Activated T-helper 1 cell treated with anti-CD3 and anti-CD28 coated beads, Interleukin-2, amount 50 U/mL, for 16 hours (primary cell): ENCODE results near the gene ROPN1L.
"Not testable (repeated sequence)": the region's sequence is repeated elsewhere in the genome, so short reads cannot be mapped to it uniquely, and the experiment has no call there.

ENCODE experiments used
- DNase-seq, 2 donors: peaks; one replicate each; pipeline ENCODE4 v3.0.0-alpha.2; 2020; ENCODE audit warnings: low read depth in 1 of 2, low spot score in 1 of 2

Gene ROPN1L

GRCh38 chr5:10441083-10441991 lies at the start of gene ROPN1L:
Gene ROPN1L, plus strand, starts transcription at chr5:10441879. Its CDS starts 289 bp downstream, at chr5:10442168.
- peak; percentile 52 to 71 for DNase-seq

GRCh38 chr5:10392567-10393328 lies 48.9 kb upstream of the ROPN1L start:
- not testable (repeated sequence) for DNase-seq

GRCh38 chr5:10393491-10393890 lies 48.2 kb upstream of the ROPN1L start:
- DNase-seq: no peak

DNA sequence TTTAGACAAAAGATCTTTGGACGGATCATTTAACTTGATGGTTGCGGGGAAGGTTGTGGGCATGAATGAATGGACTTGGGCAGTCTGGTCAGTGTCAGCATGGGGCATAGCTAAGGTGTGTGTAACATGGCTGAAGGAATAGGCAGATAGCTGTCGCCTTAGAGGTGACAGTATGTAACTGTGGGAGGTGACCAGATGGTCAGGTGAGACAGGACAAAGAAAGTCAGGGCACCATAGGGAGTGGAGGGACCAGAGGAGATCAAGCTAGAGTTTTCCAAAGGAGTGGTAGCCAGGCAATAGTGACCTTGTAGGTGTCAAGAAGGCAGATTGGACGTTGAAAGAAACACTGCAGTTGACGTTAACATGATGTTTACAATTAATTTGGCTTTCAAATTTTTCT lies 45.1 kb upstream of the ROPN1L start:
- no peak for DNase-seq

- no peak for DNase-seq
Observed at GRCh38 chr5:10399839-10400238, 41.8 kb upstream of the ROPN1L start.

GRCh38 chr5:10400411-10400810 lies 41.3 kb upstream of the ROPN1L start:
- no peak for DNase-seq

- DNase-seq: no peak
Observed at GRCh38 chr5:10400831-10401230, 40.8 kb upstream of the ROPN1L start.

GRCh38 chr5:10401498-10401897 lies 40.2 kb upstream of the ROPN1L start:
- no peak for DNase-seq

DNA sequence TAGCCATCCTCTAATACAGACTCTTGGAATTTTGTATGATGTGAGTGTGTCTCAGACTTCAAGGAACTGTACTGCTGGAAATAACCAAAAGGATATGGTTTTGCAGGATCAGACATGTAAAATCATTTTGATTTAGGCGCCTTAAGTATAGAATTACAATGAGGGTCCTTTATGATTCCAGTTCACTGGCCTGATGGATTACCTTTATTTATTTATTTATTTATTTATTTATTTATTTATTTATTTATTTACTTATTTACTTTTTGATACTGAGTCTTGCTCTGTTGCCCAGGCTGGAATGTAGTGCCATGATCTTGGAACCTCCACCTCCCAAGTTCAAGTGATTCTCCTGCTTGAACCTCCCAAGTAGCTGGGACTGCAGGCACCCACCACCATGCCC lies 37.9 kb upstream of the ROPN1L start:
- DNase-seq: no peak

GRCh38 chr5:10406651-10407050 lies 35.0 kb upstream of the ROPN1L start:
- no peak for DNase-seq

DNA sequence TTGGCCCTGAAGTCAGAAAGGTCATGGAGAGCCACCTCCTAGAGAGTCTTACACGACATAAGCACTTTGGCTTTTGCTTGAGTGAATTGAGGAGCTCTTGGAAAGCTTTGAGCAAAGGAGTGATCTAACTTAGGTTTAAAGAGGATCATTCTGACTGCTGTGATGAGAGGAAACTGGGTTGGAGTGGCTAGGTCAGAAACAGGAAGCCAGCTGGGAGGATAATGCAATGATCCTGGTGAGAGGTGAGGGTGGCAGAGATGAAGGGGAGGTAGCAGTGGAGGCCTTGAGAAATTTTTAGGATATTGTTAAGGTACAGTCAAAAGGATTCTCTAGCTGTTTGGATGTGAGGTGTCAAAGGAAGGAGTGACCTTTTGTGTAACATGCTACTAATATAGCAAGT lies 32.2 kb upstream of the ROPN1L start:
- DNase-seq: no peak

DNA sequence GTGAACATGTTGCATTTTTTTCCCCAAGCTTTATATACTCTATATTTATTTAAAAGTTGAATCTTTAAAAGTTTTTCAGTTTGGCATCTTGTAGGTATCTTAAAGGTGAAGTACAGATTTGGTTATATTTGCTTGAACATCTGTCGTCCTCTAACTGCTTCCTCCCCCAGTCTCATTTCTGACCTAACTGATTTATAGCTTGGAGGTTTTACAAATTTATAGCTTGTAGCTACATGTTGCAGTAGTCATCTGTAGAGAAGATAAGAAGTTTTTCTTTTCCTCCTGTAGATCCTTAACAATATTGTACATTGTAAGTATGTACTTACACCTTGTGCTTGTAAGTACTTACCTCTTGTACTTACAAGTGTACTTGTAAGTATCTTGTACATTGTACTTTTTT lies 31.0 kb upstream of the ROPN1L start:
- no peak for DNase-seq

DNA sequence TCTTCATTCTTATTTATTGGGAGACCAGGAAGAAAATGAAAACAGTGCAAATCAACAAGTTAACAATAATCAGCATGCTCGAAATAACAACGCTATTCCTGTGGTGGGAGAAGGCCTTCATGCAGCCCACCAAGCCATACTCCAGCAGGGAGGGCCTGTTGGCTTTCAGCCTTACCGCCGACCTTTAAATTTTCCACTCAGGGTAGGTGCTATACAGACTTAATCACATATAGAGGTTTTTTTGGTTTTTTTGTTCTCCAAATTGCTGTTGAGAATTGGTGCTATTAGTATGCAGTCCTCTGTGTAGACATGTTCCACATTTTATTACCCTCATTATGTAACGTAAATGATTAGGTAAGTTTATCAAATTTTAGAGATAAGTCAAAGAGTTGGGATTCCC lies 30.3 kb upstream of the ROPN1L start:
- no peak for DNase-seq

- no peak for DNase-seq
Observed at GRCh38 chr5:10416868-10417267, 24.8 kb upstream of the ROPN1L start.

GRCh38 chr5:10418654-10419345 lies 22.9 kb upstream of the ROPN1L start:
- DNase-seq: no peak

- no peak for DNase-seq
Observed at GRCh38 chr5:10420468-10420867, 21.2 kb upstream of the ROPN1L start.

DNA sequence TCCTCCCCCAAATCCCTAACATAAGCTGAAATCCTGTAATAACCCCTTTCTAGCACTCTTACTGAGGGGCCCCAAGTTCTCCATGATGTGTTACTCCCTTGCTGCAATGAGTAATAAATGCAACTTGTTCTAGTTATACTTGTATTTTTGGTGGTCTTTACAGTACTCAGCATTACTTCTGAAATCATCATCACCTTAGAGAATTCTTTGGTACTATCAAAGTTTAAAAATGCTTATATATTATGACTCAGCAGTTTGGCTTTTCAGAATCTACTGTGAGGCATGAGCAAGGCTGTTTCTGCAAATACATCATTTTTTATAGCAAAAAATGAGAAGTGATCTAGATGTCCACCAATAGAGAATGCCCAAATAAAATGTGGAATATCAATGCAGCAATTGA lies 20.7 kb upstream of the ROPN1L start:
- DNase-seq: no peak

DNA sequence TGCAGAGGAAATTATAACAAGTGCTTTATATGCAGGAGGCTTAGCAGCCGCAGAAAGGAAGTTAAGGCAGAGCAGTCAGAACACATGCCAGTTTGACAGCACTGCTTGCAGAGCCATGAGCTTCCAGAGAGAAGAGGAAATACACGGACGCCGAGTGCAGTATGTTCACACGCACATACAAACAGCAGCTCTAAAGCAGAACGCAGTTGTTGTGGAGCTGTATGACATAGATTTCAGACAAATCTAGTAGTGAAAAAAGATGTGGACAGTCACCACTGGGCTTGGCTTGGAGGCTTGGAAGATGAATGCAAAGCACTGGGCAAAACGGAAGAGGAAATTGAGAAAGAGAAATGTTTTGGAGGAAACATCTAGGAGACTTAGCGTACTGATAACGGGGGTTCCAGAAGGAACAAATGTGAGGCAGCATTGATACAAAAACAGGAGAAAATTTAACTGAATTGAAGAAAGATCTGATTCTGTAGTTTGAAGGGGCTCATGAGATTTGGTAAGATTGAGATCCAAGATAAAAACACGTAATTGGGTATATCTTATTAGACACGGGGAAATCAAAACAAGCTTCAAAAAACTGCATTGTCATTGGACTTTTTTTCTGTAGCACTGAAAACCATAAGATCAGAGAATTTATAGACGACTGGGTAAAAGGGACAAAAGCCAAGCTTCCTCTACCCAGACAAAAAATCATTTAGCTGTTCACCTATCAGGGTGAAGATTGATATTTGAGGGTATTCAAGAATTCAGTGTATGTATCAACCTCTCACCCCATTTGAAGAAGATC lies 19.6 kb upstream of the ROPN1L start:
- no peak for DNase-seq

DNA sequence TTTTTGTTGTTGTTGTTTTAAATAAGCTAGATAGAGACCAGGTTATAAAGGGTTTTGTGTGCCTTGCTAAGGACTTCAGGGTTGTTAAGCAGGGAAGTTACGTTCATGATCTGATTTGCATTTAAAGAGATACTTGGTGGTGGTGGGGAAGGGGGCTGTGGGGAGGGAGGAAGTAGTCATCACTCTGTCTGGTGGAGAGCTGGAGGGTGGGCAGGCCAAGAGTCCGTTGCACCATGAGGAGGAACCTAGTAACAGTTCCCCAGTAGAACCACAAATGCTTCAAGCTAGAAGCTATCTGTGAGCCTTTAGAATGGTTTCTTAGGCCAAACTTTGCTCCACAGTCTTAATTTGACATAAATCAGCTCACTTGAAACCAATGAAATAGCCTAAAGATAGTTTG lies 18.7 kb upstream of the ROPN1L start:
- DNase-seq: no peak

DNA sequence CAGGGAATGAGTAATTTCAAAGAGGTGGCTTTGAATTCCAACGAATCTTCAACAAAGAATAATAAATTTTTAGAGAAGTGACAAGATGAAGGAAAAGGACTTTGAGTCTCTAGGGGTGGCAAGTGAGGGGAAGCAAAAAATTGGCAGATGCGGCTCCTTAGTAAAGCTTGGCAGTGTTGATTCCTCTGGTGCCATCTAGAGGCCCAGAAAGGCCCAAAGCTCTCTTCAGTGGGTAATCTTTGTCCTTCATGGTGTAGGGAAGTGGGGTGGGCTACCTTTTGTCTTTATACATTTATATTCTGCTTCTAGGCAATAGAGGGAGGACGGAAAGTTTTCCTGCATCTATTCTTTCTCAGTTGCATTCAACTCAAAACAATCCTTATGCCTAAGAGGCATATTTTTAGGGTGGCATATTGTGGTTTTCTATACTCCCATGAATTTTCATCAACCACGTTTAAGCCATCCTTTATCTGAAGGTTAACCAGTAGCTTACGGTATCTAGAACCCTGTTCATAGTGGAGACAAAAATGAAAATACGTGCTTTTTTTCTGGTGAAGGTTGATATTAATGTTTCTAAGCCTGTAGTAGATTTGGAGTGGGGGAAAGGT lies 17.5 kb upstream of the ROPN1L start:
- no peak for DNase-seq
